HepG2 (cell line): ENCODE results near the gene SYT15B. TPM values are rescaled to one million over a fixed set of nuclear protein-coding genes. Genes with fewer than 3 reads are reported as not detected.
"Not testable (repeated sequence)": the region's sequence is repeated elsewhere in the genome, so short reads cannot be mapped to it uniquely, and the experiment has no call there.

Experiments
- ATAC-seq: fragments of 200-7000 bp; cut with Tn5 transposase; 3 replicates; pipeline ENCODE4 v1.9.1; 2020; ENCODE audit warnings: mild to moderate bottlenecking, moderate library complexity
- BruUV-seq: library from RNA; stranded (reverse); fragments of 400-500 nt; replicated peaks from 2 replicates; lab custom pipeline; 2021; lab: Mats Ljungman, UMichigan
- CTCF ChIA-PET: fragments of 300-600 bp; formaldehyde crosslinking; extraction: SDS; loops from one replicate; lab custom pipeline; 2021; ENCODE audit warnings: low total read pairs, inconsistent platforms, low intra/inter-chr PET ratio; lab: Yijun Ruan, JAX
- POLR2A ChIA-PET: fragments of 350-600 bp; sonication (Branson Sonifier 250); formaldehyde crosslinking; loops from one replicate; lab custom pipeline; 2020; ENCODE audit warnings: antibody characterized with exemption, inconsistent platforms; lab: Yijun Ruan, JAX
- DNase-seq: peaks from one replicate; pipeline ENCODE4 v3.0.0-alpha.2; 2015; ENCODE audit warnings: low spot score
- FAIRE-seq: peaks from 3 replicates; lab custom pipeline; 2011; peaks lifted over from hg19 to GRCh38; lab: Jason Lieb, UNC
- H2AFZ ChIP-seq: one replicate; pipeline ENCODE4 v1.6.1; 2011; ENCODE audit warnings: low read length, inconsistent platforms
- H3K27ac ChIP-seq: fragments of 300-600 bp; 3 replicates; pipeline ENCODE4 v1.8.0; 2011; ENCODE audit warnings: mixed run types, mild to moderate bottlenecking, mixed read lengths, low read length, inconsistent platforms; ENCODE audit not compliant: insufficient read depth; ENCODE audit errors: extremely low read length
- H3K27me3 ChIP-seq, 2 experiments: fragments of 200-600 bp in 1 of 2; 2 replicates in 1 of 2; 3 replicates in 1 of 2; pipeline versions ENCODE4 v1.6.0 to v1.8.0; 2011; ENCODE audit warnings: low read length in 2 of 2, mild to moderate bottlenecking in 2 of 2, moderate library complexity in 2 of 2, inconsistent platforms in 1 of 2; ENCODE audit not compliant: insufficient read depth in 2 of 2, control insufficient read depth in 1 of 2
- H3K36me3 ChIP-seq, 2 experiments: fragments of 200-600 bp in 1 of 2; replicated peaks in 1 of 2; 2 replicates in 1 of 2; 3 replicates in 1 of 2; pipeline versions ENCODE4 v1.5.1 to v1.8.0; 2011; ENCODE audit warnings: low read length in 2 of 2, inconsistent platforms in 1 of 2; ENCODE audit not compliant: insufficient read depth in 2 of 2, control insufficient read depth in 1 of 2
- H3K4me1 ChIP-seq: 2 replicates; pipeline ENCODE4 v1.5.1; 2012; ENCODE audit warnings: low read length, inconsistent platforms; ENCODE audit not compliant: insufficient read depth
- H3K4me2 ChIP-seq: 2 replicates; pipeline ENCODE4 v1.6.0; 2011; ENCODE audit warnings: low read depth, low read length, inconsistent platforms
- H3K4me3 ChIP-seq, 3 experiments: fragments of 200-600 bp in 1 of 3; sonication (generic), shearing (Covaris generic) in 1 of 3; replicated peaks in 1 of 3; 2 replicates each; pipeline ENCODE4 v1.5.1; 2011 to 2016; ENCODE audit warnings: low read length in 3 of 3, inconsistent platforms in 2 of 3, low read depth in 2 of 3, mild to moderate bottlenecking in 2 of 3, control low read depth in 1 of 3, mixed read lengths in 1 of 3; ENCODE audit not compliant: insufficient read depth in 1 of 3
- H3K79me2 ChIP-seq: one replicate; pipeline ENCODE4 v1.6.1; 2011; ENCODE audit warnings: low read length, inconsistent platforms; ENCODE audit not compliant: insufficient read depth
- H3K9ac ChIP-seq: 2 replicates; pipeline ENCODE4 v1.6.0; 2011; ENCODE audit warnings: mild to moderate bottlenecking, low read depth, low read length, inconsistent platforms; ENCODE audit not compliant: insufficient read depth
- H3K9me3 ChIP-seq: 2 replicates; pipeline ENCODE4 v1.5.1; 2012; ENCODE audit warnings: mild to moderate bottlenecking, low read length
- H4K20me1 ChIP-seq: 2 replicates; pipeline ENCODE4 v1.6.0; 2011; ENCODE audit warnings: inconsistent platforms, mild to moderate bottlenecking, low read length, moderate library complexity; ENCODE audit not compliant: insufficient read depth
- WGBS: methylation state at CpG from one replicate; pipeline ENCODE4 v1.1.6; 2017; ENCODE audit warnings: low lambda C conversion rate; 5-methylcytosine and 5-hydroxymethylcytosine counted together
- in situ Hi-C: cut with HindIII; loops from 2 replicates; pipeline ENCODE4 v1.10.0; 2017; ENCODE audit warnings: low pct_unique_long_range_greater_than_20kb; ENCODE audit not compliant: extremely low pct_ligation_motif_present
- intact Hi-C: fragments of 100-400 bp; cut with micrococcal nuclease; formaldehyde crosslinking; loops from one replicate; pipeline ENCODE4 v1.10.0; 2022; ENCODE audit not compliant: unreplicated experiment
- polyA plus RNA-seq, 8 experiments: library from polyadenylated mRNA; depleted of rRNA in 3 of 8; stranded (reverse) in 7 of 8; unstranded in 1 of 8; fragments of >200 nt; fragmentation: Illumina TruSeq in 4 of 8; extraction: Trizol in 4 of 8; gene quantifications; 2 replicates each; pipeline versions ENCODE4 v1.2.1 to v1.2.3, GENCODE V29; 2011 to 2016; ENCODE audit warnings: low read depth in 4 of 8, missing spikeins in 1 of 8, mixed read lengths in 1 of 8; ENCODE audit not compliant: insufficient read depth in 1 of 8
- total RNA-seq, 5 experiments: library from RNA; depleted of rRNA; stranded (reverse); fragments of >200 nt; fragmentation: Illumina TruSeq; extraction: Trizol; gene quantifications; 2 replicates each; pipeline ENCODE4 v1.2.3, GENCODE V29; 2016; ENCODE audit warnings: low read depth in 1 of 5

The SYT15B gene
- total and polyA plus RNA-seq, 2 of the 13 experiments (the other 11 are each of a cell fraction or from before 2014, with no cell fraction given), result not detected

DNA sequence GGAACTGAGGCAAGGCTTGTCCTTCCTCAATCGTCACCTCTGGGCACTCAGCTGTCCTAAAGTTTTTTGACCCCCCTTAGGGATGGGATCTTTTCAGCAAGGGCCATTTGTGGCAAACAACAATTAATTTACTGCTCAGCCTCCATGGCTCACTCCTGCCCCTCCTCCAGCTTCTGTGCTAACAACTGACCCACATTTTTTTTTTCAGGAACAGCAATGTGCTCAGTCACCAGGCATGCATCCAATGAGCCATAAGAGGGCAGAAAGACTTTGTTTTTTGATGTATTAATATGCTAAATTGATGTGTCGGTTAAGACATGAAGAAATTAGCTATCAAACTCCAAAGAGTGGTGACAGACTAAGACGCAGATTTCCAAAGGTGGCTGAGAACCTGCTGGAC lies 4.7 kb upstream of the SYT15B start:
- H3K79me2 ChIP-seq, H3K9me3 ChIP-seq, POLR2A ChIA-PET, H3K4me3 ChIP-seq, CTCF ChIA-PET, H3K4me2 ChIP-seq, H3K9ac ChIP-seq, DNase-seq, H3K27ac ChIP-seq, in situ Hi-C loops, FAIRE-seq, intact Hi-C loops, BruUV-seq, H3K4me1 ChIP-seq, H3K27me3 ChIP-seq, H3K36me3 ChIP-seq, H4K20me1 ChIP-seq, ATAC-seq, H2AFZ ChIP-seq: not testable (repeated sequence)
- 0% methylated on average over 2 of the region's 3 CpGs for WGBS

DNA sequence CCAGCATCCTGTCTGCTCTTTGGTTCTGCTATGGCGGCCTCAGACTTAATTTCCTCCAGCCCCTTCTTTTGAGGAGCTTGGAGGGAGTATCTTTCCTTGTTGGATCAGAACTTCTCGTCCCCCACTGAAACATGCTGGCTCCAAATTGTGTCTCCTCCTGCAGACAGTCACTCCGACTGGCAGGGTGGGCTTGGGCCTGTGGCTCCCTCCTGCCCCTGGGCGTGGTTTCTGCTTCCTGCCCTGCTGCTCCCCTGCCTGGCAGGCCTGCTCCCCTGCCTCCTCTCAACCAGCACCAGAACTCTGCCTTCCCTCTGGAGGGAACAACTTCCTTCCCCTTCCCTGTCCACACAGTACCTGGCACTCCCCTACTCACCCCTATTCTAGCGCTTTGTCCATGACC lies 3.8 kb upstream of the SYT15B start:
- intact Hi-C loops, result not testable (repeated sequence)

DNA sequence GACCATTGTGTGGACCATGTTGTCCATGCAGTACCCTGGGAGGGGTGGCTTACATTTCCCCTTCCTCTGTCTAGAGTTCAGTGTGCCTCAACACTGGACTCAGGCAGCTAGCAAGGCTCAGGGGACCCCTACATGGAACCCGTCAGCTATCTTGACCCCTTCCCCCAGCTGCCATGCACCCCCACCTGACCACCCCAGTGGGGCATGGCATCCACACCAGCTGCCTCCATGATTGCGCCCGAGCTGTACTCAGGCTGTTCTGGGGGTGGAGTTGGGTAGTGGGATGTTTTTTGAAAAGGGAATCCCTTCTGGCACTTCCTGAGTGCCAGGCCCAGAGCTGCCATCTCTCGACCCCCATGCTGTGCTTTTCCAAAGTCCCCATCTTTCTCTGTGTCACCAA lies 1.8 kb upstream of the SYT15B start:
- in situ Hi-C loops, H3K27me3 ChIP-seq, ATAC-seq, H3K9me3 ChIP-seq, BruUV-seq, intact Hi-C loops, H3K4me1 ChIP-seq, H3K79me2 ChIP-seq, CTCF ChIA-PET, H3K27ac ChIP-seq, H2AFZ ChIP-seq, FAIRE-seq, POLR2A ChIA-PET, DNase-seq, H3K9ac ChIP-seq, H3K4me3 ChIP-seq, H3K36me3 ChIP-seq, H4K20me1 ChIP-seq, H3K4me2 ChIP-seq: not testable (repeated sequence)
- no CpG with 5 or more reads among the region's 4 CpGs for WGBS

More for the DNA sequence above, 3.8 kb upstream of the SYT15B start:
- H4K20me1 ChIP-seq, H3K36me3 ChIP-seq, H3K27ac ChIP-seq, DNase-seq, H3K27me3 ChIP-seq, FAIRE-seq, H3K4me2 ChIP-seq, H3K9ac ChIP-seq, BruUV-seq, H3K4me1 ChIP-seq, CTCF ChIA-PET, H3K9me3 ChIP-seq, H3K79me2 ChIP-seq, POLR2A ChIA-PET, ATAC-seq, H2AFZ ChIP-seq, H3K4me3 ChIP-seq, in situ Hi-C loops: not testable (repeated sequence)
- 41% methylated on average over 4 of the region's 5 CpGs for WGBS
